ENCODE data around the gene BCCIP. TPM values are rescaled to one million over a fixed set of nuclear protein-coding genes. Genes with fewer than 3 reads are reported as not detected.

BCCIP gene
- total RNA-seq, 1 donor from 2014 or later, result 122 TPM

- H3K36me3 Mint-ChIP-seq, result peaks cover 8% of the 10 kb centered on the region
- TF ChIP-seq CTCF (IDR thresholded peaks at IDR 0.05), result no peak
- no peak for TF ChIP-seq EZH2 (IDR thresholded peaks at IDR 0.05)
- TF ChIP-seq EZH2phosphoT487 (IDR thresholded peaks at IDR 0.05), result no peak
- DNase-seq (ENCODE audit: low spot score), result no peak
Observed at GRCh38 chr10:125785791-125786190, 37.6 kb upstream of the BCCIP start.

GRCh38 chr10:125788156-125789034, 35.0 kb upstream of the BCCIP start:
- Histone ChIP-seq H3K79me2 (ENCODE audit: low read depth) (no peaks in the 10 kb centered on the region), H3K9ac (no peak overlapping the region), H3F3A (ENCODE audit: low read depth) (no peaks in the 10 kb centered on the region), H3K9me3 (ENCODE audit: low read depth) (no peaks in the 10 kb centered on the region), H3K4me3 (no peak overlapping the region), H3K4me1 (no peaks in the 10 kb centered on the region), H3K27me3 (no peaks in the 10 kb centered on the region), H3K4me2 (no peak overlapping the region), H2AFZ (replicated peaks) (no peak overlapping the region), H3K36me3 (no peaks in the 10 kb centered on the region), H3K27ac (no peak overlapping the region), H4K20me1 (ENCODE audit: low read depth) (no peaks in the 10 kb centered on the region)
- H3K9me3 Mint-ChIP-seq, result no peaks in the 10 kb centered on the region
- H3K4me1 Mint-ChIP-seq, result peaks cover 4% of the 10 kb centered on the region
- no peak for DNase-seq (ENCODE audit: low spot score)
- TF ChIP-seq EZH2phosphoT487 (IDR thresholded peaks at IDR 0.05), result no peak
- TF ChIP-seq CTCF (IDR thresholded peaks at IDR 0.05), result no peak
- TF ChIP-seq EZH2 (IDR thresholded peaks at IDR 0.05), result no peak
- no peak overlapping the region for H3K27ac Mint-ChIP-seq
- H3K36me3 Mint-ChIP-seq, result peaks cover 10% of the 10 kb centered on the region
- peaks cover 2% of the 10 kb centered on the region for H3K27me3 Mint-ChIP-seq (ENCODE audit: insufficient read depth, low read depth)
- H3K4me3 Mint-ChIP-seq, result no peak overlapping the region

More at GRCh38 chr10:125785791-125786190, 37.6 kb upstream of the BCCIP start:
- Histone ChIP-seq H3K79me2 (ENCODE audit: low read depth) (no peaks in the 10 kb centered on the region), H3K4me1 (no peaks in the 10 kb centered on the region), H4K20me1 (ENCODE audit: low read depth) (no peaks in the 10 kb centered on the region), H3K9ac (no peak overlapping the region), H3K27me3 (no peaks in the 10 kb centered on the region), H3K36me3 (no peaks in the 10 kb centered on the region), H3K9me3 (ENCODE audit: low read depth) (no peaks in the 10 kb centered on the region), H3K4me3 (no peak overlapping the region), H2AFZ (replicated peaks) (no peak overlapping the region), H3F3A (ENCODE audit: low read depth) (no peaks in the 10 kb centered on the region), H3K4me2 (no peak overlapping the region), H3K27ac (no peak overlapping the region)
- no peak overlapping the region for H3K27ac Mint-ChIP-seq
- H3K9me3 Mint-ChIP-seq, result no peaks in the 10 kb centered on the region
- peaks cover 21% of the 10 kb centered on the region for H3K4me1 Mint-ChIP-seq
- H3K4me3 Mint-ChIP-seq, result no peak overlapping the region
- H3K27me3 Mint-ChIP-seq (ENCODE audit: insufficient read depth, low read depth), result peaks cover 4% of the 10 kb centered on the region

- TF ChIP-seq CTCF (IDR thresholded peaks at IDR 0.05) (no peak), EZH2 (IDR thresholded peaks at IDR 0.05) (no peak), EZH2phosphoT487 (IDR thresholded peaks at IDR 0.05) (no peak)
- no peaks in the 10 kb centered on the region for H4K20me1 ChIP-seq (ENCODE audit: low read depth)
- no peaks in the 10 kb centered on the region for H3F3A ChIP-seq (ENCODE audit: low read depth)
- peaks cover 5% of the 10 kb centered on the region for H3K27me3 Mint-ChIP-seq (ENCODE audit: insufficient read depth, low read depth)
- H3K4me3 Mint-ChIP-seq, result no peak overlapping the region
- H3K4me2 ChIP-seq, result no peak overlapping the region
- H3K9me3 ChIP-seq (ENCODE audit: low read depth), result no peaks in the 10 kb centered on the region
- no peak overlapping the region for H3K9ac ChIP-seq
- no peak for DNase-seq (ENCODE audit: low spot score)
- no peaks in the 10 kb centered on the region for H3K9me3 Mint-ChIP-seq
- no peaks in the 10 kb centered on the region for H3K79me2 ChIP-seq (ENCODE audit: low read depth)
- H3K27me3 ChIP-seq, result no peaks in the 10 kb centered on the region
- no peaks in the 10 kb centered on the region for H3K4me1 ChIP-seq
- no peaks in the 10 kb centered on the region for H3K36me3 ChIP-seq
- H3K4me3 ChIP-seq, result no peak overlapping the region
- H3K4me1 Mint-ChIP-seq, result peaks cover 2% of the 10 kb centered on the region
- peaks cover 18% of the 10 kb centered on the region for H3K36me3 Mint-ChIP-seq
- no peak overlapping the region for H3K27ac ChIP-seq
- H2AFZ ChIP-seq (replicated peaks), result no peak overlapping the region
- H3K27ac Mint-ChIP-seq, result no peak overlapping the region
Observed at GRCh38 chr10:125792342-125793300, 30.7 kb upstream of the BCCIP start.
